GM21367 (cell line): ENCODE measurements around the gene FOXL3.
"Not testable (repeated sequence)": the region's sequence is repeated elsewhere in the genome, so short reads cannot be mapped to it uniquely, and the experiment has no call there.

Experiments used
- ATAC-seq: cut with Tn5 transposase; IDR thresholded peaks from one replicate; pipeline ENCODE4 v1.9.1; 2021; ENCODE audit not compliant: unreplicated experiment

The FOXL3 gene

DNA sequence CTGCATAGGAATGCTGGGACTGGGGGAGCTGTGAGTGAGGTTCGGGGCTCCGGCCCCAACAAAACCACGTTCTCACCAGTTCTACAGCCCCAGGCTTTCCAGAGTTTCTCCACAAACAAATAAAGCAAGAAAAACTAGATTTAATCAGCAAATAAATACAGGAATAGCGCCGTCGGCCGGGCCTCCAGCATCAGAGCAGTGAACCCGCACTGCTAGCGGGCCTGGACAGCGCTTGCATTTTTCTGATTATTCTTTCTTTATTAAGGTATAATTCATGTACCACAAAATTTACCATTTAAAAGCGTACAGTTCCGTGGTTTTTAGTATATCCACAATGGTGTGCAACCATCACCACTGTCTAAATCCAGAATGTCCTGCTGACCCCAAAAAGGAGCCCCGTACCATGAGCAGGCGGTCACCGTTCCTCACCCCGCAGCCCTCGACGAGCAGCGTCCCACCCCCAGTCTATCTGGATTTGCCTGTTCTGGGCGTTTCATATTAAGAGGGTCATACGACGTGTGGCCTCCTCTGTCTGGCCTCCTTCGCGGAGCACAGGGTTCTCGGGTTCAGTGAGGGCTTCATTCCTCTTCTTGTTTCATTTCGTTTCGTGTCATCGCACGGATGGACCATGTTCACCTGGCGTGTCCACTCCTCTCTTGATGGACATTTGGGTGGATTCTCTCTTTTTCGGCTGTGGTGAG lies 35.5 kb upstream of the FOXL3 start:
- ATAC-seq = no peak

DNA sequence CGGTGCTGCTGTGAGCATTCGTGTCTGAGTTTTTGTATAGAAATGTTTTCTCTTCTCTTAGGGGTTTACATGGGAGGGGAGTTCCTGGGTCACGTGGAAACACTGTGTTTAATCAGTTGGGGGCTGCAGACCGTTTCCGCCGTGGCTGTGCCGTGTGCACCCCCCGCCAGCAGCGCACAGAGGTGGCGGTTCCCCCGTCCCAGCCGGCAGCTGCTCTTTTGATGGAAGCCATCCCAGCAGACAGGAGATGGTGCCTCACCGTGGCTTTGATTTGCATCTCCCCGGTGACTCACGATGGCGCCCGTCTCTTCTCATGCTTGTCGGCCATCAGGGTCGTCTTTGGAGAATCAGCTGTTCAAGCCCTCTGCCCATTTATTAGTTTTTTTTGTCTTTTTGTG lies 34.9 kb upstream of the FOXL3 start:
- no peak for ATAC-seq

GRCh38 chr7:255721-256361 lies 34.1 kb upstream of the FOXL3 start:
- ATAC-seq = no peak

DNA sequence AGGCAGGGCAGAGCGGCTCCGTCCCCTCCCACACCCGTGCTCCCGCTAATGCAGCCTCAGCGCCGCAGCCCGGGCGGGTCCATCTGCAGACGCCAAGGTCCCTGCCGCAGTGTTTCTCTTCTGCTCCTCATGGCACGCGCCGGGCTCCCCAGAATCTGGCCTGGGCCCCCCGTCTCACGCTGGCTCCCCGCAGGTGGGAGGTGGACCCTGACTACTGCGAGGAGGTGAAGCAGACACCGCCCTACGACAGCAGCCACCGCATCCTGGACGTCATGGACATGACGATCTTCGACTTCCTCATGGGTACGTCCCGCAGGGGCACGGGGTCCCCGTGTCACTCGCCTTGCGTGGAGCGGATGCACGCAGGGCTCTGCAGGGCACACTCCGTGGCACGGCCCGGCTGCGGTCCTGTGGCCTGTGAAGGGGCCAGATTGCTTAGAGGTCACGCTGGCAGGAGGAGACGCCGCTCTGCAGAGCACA lies 33.5 kb upstream of the FOXL3 start:
- ATAC-seq = no peak

DNA sequence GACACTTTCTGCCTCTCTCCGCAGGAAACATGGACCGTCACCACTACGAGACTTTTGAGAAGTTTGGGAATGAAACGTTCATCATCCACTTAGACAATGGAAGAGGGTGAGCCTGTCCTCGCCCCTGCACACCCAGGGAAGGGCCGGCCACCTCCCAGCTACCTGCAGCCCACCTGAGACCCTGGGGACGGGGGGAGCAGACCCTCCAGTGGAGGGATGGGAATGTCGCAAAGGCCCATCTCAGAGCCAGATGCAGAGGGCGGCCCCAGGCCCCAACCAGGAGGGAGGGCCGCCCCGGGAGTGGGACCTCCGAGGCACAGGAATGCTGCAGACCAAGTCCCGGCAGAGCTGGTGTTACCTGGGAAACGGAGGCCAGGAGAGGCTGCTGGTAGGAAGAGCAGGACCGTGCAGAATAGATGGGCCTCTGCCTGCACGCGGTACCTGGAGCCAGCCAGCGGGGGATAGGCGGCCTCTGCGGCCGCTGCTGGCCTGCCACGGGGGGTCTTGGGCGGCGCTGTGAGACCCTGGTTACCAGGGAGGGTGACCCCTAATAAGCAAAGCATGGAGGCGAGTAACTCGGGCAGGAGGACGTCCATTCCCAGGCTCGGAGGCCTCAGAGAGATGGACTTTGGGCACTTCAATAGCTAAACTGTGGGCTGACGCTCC lies 32.9 kb upstream of the FOXL3 start:
- no peak for ATAC-seq

DNA sequence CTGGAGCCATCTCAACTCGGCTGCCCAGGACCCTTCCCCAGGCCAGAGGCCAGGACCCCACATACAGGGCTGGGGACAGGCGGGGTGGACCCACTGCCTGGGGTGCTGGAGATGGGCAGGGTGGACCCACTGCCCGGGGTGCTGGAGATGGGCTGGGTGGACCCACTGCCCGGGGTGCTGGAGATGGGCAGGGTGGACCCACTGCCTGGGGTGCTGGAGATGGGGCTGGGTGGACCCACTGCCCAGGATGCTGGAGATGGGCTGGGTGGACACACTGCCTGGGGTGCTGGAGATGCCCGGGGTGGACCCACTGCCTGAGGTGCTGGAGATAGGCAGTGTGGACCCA lies 32.4 kb upstream of the FOXL3 start:
- ATAC-seq = no peak

DNA sequence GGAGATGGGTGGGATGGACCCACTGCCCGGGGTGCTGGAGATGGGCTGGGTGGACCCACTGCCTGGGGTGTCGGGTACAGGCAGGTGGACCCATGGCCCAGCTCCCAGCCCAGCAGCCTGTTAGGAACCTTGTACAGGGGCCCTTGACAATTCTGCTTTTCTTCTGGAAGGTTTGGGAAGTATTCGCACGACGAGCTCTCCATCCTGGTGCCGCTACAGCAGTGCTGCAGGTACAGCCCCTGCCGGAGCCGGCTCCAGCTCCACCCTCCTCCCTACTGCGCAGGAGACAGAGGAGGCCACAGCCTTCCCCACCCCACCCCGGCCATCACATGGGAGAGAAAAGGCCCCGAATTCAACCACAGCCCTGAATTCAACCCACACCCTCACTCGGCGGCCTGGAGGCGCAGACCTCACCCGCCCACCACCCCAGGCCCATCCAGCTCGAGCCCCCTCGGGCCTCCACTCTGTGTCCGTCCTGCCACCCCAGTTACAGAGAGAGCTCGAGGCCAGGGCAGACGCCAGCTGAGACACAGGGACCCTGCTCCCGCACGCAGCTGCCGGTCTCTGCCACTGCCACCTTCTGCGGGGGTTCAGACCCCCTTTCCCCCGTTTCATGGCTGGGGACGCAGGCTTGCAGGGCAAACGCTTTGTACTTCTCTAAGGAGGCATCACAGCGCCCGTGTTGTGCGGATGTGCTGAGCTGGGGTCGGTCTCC lies 31.3 kb upstream of the FOXL3 start:
- no peak for ATAC-seq

- no peak for ATAC-seq
Observed at GRCh38 chr7:259191-259505, 30.8 kb upstream of the FOXL3 start.

DNA sequence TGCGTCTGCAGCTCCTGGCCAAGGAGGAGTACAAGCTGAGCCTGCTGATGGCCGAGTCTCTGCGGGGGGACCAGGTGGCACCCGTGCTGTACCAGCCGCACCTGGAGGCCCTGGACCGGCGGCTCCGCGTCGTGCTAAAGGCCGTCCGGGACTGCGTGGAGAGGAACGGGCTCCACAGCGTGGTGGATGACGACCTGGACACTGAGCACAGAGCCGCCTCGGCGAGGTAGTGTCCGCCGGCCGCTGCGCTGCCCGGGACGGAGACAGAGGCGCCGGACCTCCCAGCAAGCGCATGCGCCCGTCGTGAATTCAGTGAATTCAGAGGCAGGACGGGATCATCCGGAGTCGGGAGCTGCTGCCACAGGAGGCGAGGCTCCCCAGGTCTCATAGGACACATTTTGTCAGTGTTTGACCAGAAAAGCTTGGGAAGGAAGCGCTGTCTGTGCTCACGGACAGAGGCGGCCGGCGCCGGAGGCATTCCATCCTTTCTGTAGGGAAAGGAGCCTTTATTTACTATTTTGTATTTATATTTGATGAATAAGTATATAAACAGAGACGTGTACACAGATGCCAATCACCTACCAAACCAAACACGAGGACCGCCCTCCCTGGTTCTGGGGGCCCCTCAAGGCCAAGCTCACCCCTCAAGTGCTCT lies 30.1 kb upstream of the FOXL3 start:
- no peak for ATAC-seq

DNA sequence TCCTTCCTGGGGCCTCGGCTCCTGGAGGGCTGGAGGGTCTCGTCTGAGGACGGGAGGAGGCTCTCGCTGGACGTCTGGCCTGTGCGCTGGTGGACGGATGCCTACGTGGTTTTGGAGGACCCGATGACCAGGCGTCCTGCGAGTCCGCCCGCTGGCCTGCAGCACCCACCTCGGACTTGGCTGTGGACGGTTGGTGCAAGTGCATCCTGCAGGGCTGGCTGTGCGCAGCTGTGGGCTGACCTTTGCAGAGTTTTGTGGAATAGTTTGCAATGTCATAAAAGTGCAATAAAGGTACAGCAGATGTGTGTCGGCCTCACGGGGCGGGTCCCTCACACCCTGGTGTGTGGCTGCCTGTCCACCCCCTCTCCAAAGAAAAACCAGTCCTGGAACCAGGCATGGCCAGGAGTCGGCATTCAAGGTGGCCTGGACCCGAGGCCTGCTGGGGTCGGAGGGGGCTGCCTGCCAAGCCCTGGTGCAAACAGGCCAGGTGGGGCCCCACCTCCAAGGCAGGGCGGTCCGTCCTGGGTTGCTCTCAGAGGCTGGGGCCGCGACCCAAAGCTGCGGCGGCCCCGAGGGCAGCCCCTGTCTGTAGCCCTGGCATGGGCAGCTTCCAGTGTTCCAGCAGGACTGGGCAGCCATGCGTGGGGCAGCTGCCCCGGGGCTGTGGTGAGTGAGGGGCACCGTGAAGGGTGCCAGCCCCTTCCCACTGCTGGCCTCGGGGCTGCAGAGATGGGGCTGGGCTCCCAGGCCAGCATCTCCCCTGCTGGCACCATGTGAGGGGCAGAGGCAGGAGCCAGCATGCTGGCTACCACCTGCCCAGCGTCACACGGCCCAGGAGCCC lies 29.3 kb upstream of the FOXL3 start:
- no peak for ATAC-seq

GRCh38 chr7:261341-262250 lies 28.4 kb upstream of the FOXL3 start:
- ATAC-seq = no peak

- no peak for ATAC-seq
Observed at GRCh38 chr7:262251-262572, 27.8 kb upstream of the FOXL3 start.

- ATAC-seq = not testable (repeated sequence)
Observed at GRCh38 chr7:262631-263311, 27.2 kb upstream of the FOXL3 start.

DNA sequence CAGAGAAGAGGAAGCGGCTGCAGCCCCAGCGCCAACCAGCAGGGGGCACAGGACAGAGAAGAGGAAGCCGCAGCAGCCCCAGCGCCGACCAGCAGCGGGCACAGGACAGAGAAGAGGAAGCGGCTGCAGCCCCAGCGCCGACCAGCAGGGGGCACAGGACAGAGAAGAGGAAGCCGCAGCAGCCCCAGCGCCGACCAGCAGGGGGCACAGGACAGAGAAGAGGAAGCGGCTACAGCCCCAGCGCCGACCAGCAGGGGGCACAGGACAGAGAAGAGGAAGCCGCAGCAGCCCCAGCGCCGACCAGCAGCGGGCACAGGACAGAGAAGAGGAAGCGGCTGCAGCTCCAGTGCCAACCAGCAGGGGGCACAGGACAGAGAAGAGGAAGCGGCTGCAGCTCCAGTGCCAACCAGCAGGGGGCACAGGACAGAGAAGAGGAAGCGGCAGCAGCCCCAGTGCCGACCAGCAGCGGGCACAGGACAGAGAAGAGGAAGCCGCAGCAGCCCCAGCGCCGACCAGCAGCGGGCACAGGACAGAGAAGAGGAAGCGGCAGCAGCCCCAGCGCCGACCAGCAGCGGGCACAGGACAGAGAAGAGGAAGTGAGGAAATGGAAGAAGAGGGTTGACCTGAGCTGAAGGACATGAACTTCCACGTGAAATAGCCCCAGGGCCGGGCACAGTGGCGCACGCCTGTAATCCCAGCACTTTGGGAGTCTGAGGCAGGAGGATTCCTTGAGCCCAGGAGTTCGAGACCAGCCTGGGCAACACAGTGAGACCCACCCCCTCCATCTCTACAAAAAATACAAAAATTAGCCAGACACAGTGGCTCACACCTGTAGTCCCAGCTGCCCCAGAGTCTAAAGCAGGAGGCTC lies 26.3 kb upstream of the FOXL3 start:
- not testable (repeated sequence) for ATAC-seq

- ATAC-seq = no peak
Observed at GRCh38 chr7:264541-265191, 25.3 kb upstream of the FOXL3 start.

- no peak for ATAC-seq
Observed at GRCh38 chr7:265192-265997, 24.6 kb upstream of the FOXL3 start.
